CD4-positive, alpha-beta T cell treated with Interleukin-4 for 4 hours (primary cell): ENCODE measurements around the gene TOP1.

ENCODE experiments used
- DNase-seq: peaks from one replicate; pipeline ENCODE4 v3.0.0-alpha.2; 2020

Gene TOP1

DNA sequence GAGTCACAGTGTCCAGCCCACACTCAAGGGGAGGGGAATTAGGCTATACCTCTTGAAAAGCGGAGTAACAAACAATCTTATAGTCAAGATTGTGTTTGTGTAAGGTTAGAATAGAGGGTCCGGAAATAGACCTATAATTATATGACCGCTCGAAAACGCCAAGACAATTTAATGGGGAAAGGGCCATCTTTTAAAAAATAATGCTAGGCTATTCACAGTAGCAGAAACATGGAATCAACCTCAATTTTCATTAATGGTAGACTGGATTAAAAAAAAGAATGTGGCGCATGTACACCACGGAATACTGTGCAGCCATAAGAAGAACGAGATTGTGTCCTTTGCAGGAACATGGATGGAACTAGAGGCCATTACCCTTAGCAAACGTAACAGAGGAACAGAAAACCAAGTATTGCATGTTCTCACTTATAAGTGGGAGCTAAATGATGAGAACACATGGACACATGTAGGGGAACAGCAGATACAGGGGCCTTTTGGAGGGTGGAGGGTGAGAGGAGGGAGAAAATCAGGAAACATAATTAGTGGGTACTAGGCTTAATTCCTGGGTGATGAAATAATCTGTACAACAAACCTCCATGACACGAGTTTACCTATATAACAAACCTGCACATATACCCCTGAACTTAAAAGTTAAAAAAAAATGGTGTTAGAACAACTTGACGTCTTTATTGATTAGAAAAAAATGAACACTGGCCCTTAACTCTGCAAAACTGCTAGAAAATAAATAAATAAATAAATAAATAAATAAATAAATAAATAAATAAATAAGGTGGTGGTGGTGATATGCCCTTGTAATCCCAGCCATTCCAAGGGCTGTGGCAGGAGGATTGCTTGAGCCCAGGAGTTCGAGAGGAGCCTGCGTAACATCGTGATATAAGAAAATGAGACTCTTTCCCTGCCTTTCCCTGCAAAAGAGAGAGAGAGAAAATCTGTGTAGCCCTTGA lies 30.3 kb downstream of the TOP1 start:
- DNase-seq: no peak

DNA sequence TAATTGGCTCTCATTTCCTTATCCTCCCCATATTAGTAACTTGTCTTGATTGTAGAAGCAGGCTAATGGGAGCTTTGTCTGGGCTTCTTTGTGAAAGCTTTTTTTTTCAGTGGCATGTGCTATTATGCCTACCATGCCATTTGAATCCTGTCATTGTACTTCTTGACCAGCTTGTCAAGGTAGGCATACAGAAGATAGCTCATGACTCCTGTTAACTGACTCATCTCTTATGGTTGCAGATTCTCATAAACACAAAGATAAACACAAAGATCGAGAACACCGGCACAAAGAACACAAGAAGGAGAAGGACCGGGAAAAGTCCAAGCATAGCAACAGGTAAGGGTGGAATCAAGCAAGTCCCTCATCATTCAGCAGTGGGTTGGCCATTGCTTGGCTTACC lies 32.5 kb downstream of the TOP1 start:
- no peak for DNase-seq

- DNase-seq: no peak
Observed at GRCh38 chr20:41063442-41063841, 34.8 kb downstream of the TOP1 start.

GRCh38 chr20:41064377-41064776 lies 35.8 kb downstream of the TOP1 start:
- DNase-seq: no peak

DNA sequence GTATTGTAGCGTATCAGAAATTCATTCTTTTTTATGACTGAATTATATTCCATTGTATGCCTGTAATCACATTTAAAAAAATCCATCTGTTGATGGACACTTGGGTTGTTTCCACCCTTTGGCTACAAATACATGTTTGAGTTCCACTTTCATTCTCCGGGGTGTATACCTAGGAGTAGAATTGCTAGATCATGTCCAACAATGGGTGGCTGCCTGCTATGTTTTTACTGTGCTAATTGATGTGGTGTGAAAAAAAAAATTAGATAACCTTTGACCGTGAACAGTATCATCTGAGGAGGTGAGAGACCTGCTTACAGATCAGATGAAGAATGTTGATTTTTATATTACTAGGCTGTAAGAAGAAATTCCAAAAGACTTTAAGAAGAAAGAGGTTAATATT lies 37.1 kb downstream of the TOP1 start:
- DNase-seq: no peak

DNA sequence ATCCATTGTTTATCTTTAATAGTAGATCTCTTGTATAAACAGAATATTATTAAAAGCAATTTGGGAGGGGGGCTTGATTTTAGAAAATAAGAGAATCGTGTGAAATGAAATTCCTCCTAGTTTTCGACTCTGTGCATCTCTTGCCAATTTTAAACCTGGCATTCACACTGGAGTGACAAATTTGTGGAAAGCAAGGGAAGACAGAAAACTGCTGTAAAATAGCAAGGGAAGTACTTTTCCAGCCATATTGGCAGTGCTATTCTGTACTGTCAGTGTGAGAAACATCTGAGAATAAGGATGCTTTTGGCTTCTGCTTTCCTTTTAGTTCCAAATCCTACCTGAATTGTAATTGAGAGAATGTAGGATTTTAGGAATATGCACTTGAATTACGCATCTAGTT lies 40.2 kb downstream of the TOP1 start:
- DNase-seq: no peak

DNA sequence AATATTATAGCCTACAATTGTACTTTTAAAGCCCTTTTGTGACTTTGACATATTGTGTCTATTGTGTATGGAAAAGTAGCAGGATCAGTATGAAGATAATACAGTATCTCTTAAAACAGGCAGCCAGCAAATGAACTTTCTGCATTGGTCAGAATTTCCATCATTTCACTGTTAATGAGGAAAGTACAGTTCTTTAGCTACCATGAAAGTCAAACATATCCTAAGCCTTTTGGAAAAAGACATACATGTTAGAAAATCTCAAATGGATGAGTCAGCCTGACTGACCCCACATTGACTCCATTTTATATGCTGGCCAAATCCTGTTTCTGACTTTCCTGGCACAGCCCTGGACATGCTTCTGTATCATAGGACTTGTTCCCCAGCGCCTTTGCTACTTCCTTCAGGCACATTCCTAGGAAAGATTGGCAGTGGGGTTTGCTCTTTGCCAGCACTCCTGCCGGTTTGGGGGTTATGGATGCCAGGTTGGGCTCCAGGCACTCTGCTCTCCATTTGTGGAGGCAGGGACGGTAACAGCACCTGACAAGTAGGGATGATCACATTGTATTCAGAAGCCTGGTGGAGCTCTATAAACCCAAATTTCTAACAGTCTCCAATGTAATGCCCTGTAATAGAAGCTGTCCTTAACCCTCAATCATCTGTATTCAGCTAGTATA lies 43.7 kb downstream of the TOP1 start:
- DNase-seq: no peak

DNA sequence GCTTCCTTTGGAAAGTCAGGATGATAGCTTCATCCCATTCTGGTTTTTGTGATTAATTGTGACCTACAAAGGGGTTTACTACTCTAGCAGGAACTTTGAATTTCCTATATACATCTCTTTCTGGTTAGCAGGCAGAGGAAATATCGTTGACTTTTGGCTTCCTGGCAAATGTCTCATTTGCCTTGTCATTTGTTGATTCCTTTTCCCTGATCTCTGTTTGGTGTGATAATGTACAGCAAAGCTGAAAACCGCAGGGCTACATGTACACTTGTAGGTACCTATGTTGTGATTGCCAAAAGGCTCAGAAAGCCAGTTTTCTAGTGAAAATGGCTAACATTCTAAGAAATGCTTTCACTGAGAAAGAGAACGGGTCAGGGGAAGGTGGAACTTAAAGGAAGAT lies 44.3 kb downstream of the TOP1 start:
- no peak for DNase-seq

- DNase-seq: no peak
Observed at GRCh38 chr20:41074441-41074840, 45.8 kb downstream of the TOP1 start.

- no peak for DNase-seq
Observed at GRCh38 chr20:41076776-41077175, 48.2 kb downstream of the TOP1 start.

GRCh38 chr20:41078329-41078728 lies 49.7 kb downstream of the TOP1 start:
- DNase-seq: peak; percentile 25

GRCh38 chr20:41079066-41079465 lies 50.4 kb downstream of the TOP1 start:
- DNase-seq: no peak

GRCh38 chr20:41080866-41081265 lies 52.2 kb downstream of the TOP1 start:
- no peak for DNase-seq

DNA sequence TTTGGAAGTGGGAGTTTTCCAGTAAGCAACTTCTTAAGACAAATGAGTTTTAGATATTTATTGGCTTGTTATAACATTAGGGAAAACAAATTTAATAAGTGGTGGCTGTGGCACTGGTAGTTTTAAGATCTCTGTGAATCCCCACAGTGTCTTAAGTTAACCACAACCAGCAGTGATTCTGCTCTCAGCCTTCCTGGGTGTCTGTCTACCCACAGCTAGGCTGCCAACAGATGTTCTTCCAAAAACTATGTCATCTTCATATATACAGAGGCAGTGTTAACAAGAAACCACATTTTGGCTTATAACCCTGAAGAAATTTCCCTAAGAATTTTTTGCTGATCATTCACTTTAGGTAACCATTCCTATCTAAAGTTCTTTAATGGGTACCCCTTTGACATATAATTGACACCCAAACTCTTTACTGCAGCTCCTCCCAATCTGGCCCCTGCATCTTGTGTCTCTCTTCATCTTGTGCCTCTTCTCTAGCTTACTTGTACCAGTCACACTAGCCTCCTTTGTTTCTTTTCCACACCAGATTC lies 52.7 kb downstream of the TOP1 start:
- no peak for DNase-seq

DNA sequence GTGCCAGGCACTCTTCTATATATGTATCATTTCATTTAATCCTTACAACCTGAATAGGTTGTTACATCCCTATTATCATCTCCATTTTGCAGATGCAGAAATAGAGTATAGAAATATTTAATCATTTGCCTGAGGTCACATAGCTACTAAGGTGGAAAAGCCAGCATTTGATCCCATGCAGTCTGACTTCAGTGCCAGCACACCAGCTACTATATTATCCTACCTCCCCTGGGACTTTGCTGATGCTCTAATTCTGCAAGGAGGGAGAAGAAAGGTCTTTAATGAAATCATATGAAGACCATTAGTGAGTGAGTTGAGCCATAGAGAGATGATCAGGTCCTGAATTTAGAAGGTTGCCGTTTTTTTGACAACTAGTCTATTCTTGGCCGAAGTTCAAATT lies 53.7 kb downstream of the TOP1 start:
- no peak for DNase-seq

- DNase-seq: no peak
Observed at GRCh38 chr20:41085606-41086005, 57.0 kb downstream of the TOP1 start.

GRCh38 chr20:41086402-41087324 lies 58.0 kb downstream of the TOP1 start:
- no peak for DNase-seq

- no peak for DNase-seq
Observed at GRCh38 chr20:41087325-41087685, 58.7 kb downstream of the TOP1 start.

DNA sequence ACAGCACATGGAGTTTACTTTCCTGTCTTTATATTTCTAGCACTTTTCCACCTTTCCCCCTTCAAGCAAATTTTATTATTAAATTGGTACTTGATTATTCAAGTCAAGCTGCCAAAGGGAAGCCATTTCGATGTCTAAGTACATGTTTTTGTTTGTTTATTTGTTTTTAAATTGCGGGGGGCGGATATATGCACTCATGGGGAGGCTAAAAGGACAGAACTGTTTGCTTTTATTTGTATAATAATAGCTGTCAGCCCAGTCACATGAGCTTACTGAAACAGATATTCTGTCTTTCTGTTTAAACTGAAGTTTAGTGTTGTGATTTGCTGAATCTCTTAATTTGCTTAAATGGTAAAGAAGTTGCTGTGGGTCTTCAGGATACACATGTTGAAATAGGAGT lies 59.2 kb downstream of the TOP1 start:
- DNase-seq: no peak

DNA sequence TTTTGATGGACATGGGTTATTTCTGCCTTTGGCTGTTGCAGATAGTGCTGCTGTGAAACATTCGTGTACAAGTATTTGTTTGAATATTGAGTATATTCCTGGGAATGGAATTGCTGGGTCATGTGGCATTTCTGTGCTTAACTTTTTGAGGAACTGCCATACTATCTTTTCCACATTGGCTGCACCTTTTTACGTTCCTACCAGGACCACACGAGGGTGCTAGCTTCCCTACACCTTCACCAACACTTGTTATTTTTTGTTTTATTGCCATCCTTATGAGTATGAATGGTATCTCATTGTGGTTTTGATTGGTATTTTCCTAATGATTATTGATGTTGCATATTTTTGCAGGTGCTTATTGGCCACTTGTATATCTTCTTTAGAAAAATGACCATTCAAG lies 60.9 kb downstream of the TOP1 start:
- no peak for DNase-seq

DNA sequence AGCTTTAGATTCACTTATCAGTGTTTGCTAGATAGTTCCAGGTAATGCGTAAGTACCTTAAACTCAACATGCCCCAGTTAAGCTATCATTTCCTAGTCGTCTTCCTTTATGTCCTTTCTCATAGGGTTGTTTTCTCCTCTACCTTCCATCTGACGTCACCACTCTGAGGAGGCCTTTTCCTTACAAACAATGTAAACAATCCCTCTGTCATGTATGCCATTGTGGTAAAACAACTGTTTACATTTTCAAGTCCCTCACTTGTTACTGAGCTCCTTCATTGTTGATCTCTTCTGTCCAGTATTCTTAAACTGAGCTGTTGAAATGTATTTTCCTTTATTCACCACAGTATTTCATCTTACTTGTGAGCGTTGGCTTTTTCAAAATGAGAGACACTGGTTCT lies 63.3 kb downstream of the TOP1 start:
- DNase-seq: no peak

DNA sequence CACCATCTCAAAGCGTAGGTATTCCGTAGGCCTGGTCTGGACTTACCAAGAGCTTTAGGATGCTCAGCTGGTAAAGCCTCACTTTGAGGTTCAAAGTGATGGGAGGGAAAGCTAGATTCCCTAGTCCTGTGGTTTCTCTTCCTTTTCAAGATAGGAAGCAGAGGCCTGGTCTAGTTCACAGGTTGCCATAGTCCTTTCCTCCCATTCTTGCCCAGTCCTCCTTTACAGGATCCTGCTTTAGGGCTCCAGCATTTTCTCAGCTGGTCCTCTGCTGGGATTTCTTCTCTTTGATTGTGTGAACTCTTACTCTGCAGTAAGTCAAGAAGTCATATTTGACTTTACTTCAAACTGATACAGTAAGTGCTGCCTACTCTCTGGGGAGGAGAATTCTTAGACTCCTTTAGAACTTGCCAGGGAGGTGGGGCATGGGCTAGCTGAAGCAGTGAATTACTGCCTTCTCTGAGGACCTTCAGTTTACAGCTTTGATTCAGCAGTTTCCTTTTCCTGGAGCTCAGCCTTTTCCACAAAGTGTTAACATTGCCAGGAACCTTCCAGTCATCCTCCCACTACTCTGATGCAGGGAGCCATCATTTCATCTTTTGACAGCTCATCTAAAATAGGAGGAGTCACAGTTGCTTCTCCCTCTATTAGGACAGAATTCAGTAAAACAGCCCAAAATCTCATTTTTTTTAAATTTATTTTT lies 65.9 kb downstream of the TOP1 start:
- DNase-seq: no peak
